ENCODE measurements around the gene SOCS3. TPM values are rescaled to one million over a fixed set of nuclear protein-coding genes. Genes with fewer than 3 reads are reported as not detected.
A peak's percentile ranks its signal among the peaks of the same experiment; 100 is the strongest.

Gene SOCS3
- total RNA-seq, 1 donor from 2014 or later, result 13.6 TPM

DNA sequence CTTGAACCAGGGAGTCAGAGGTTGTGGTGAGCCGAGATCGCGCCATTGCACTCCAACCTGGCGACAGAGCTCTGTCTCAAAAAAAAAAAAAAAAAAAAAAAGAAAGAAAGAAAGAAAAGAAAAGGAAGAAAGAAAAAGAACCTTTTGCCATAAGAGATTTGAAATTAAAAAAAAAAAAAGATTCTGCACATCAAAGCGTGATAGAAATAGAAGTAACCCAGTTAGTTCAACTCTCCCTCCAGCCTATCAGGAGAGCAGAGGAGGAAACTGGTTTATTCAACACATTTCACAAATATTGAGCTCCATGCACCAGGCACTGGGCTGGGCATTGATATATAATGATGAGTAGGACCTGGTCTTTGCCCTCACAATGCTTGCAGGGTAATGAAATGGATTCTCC, 2.4 kb upstream of the SOCS3 start:
- Mint-ChIP-seq H3K27ac (ENCODE audit: unreplicated experiment) (no peak overlapping the region), H3K4me1 (ENCODE audit: low read depth) (peaks cover 50% of the 10 kb centered on the region), H3K36me3 (ENCODE audit: low read depth) (peaks cover 8% of the 10 kb centered on the region), H3K4me3 (ENCODE audit: unreplicated experiment) (no peak overlapping the region), H3K27me3 (ENCODE audit: low read depth) (no peaks in the 10 kb centered on the region), H3K9me3 (ENCODE audit: low read depth) (no peaks in the 10 kb centered on the region)
- DNase-seq (ENCODE audit: low spot score), result no peak
- TF ChIP-seq, protein P1, sequence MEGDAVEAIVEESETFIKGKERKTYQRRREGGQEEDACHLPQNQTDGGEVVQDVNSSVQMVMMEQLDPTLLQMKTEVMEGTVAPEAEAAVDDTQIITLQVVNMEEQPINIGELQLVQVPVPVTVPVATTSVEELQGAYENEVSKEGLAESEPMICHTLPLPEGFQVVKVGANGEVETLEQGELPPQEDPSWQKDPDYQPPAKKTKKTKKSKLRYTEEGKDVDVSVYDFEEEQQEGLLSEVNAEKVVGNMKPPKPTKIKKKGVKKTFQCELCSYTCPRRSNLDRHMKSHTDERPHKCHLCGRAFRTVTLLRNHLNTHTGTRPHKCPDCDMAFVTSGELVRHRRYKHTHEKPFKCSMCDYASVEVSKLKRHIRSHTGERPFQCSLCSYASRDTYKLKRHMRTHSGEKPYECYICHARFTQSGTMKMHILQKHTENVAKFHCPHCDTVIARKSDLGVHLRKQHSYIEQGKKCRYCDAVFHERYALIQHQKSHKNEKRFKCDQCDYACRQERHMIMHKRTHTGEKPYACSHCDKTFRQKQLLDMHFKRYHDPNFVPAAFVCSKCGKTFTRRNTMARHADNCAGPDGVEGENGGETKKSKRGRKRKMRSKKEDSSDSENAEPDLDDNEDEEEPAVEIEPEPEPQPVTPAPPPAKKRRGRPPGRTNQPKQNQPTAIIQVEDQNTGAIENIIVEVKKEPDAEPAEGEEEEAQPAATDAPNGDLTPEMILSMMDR (IDR thresholded peaks at IDR 0.05), result no peak

- H3K27me3 Mint-ChIP-seq (ENCODE audit: low read depth), result no peaks in the 10 kb centered on the region
- no peak for DNase-seq (ENCODE audit: low spot score)
- H3K4me3 Mint-ChIP-seq (ENCODE audit: unreplicated experiment), result no peak overlapping the region
- TF ChIP-seq, protein P1 (IDR thresholded peaks at IDR 0.05), result no peak
- H3K36me3 Mint-ChIP-seq (ENCODE audit: low read depth), result peaks cover 11% of the 10 kb centered on the region
- H3K27ac Mint-ChIP-seq (ENCODE audit: unreplicated experiment), result no peak overlapping the region
- H3K4me1 Mint-ChIP-seq (ENCODE audit: low read depth), result peaks cover 50% of the 10 kb centered on the region
- no peaks in the 10 kb centered on the region for H3K9me3 Mint-ChIP-seq (ENCODE audit: low read depth)
These were observed 1.4 kb upstream of the SOCS3 start for GRCh38 chr17:78361225-78361701.

DNA sequence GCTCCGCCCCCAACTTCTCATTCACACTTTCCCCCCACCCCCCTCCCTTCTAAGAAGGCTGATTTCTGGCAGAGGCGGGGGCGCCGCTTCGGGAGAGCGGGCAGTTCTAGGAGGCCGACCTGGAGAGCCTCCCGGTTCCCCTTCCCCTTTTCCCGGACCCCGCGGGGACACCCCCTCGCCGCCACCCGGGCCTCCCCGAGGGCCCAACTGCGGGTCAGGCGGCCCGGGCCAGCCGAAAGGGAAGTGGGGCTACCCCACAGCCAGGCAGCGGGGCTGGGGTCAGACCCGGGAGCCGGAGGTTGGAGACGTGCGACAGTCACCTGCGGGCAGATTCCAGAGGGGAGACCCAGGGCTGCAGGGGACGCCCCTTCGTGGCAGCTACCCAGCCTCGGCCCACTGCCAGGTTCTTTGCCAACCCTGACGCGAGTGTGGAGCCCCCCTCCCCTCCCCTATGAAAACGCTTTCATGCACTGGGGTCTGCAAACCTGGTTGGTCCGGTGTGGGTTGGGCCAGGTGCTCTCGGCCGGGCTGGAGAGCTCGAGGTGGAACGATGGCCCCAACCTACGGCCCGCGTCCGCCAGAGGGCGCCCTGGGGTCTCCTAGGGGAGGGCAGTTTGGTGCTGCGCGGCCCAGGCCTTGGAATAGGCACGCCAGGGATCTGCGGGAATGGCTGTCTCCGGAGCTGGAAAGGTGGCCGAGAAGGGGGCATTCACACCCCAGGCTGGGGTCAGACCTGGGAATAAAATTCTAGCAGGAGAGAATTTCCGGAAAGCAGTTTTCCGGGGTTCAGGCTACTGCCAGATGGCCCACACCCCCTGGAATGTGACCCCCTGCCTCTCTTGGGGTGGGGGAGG, 721 bp upstream of the SOCS3 start:
- H3K4me1 Mint-ChIP-seq (ENCODE audit: low read depth), result peaks cover 50% of the 10 kb centered on the region
- peaks cover 13% of the 10 kb centered on the region for H3K36me3 Mint-ChIP-seq (ENCODE audit: low read depth)
- peak overlapping the region; percentile 65 for H3K4me3 Mint-ChIP-seq (ENCODE audit: unreplicated experiment)
- TF ChIP-seq, protein P1 (IDR thresholded peaks at IDR 0.05), result peak; percentile 95
- peak; percentile 97 for DNase-seq (ENCODE audit: low spot score)
- no peaks in the 10 kb centered on the region for H3K9me3 Mint-ChIP-seq (ENCODE audit: low read depth)
- H3K27me3 Mint-ChIP-seq (ENCODE audit: low read depth), result no peaks in the 10 kb centered on the region
- peak overlapping the region; percentile 74 for H3K27ac Mint-ChIP-seq (ENCODE audit: unreplicated experiment)

DNA sequence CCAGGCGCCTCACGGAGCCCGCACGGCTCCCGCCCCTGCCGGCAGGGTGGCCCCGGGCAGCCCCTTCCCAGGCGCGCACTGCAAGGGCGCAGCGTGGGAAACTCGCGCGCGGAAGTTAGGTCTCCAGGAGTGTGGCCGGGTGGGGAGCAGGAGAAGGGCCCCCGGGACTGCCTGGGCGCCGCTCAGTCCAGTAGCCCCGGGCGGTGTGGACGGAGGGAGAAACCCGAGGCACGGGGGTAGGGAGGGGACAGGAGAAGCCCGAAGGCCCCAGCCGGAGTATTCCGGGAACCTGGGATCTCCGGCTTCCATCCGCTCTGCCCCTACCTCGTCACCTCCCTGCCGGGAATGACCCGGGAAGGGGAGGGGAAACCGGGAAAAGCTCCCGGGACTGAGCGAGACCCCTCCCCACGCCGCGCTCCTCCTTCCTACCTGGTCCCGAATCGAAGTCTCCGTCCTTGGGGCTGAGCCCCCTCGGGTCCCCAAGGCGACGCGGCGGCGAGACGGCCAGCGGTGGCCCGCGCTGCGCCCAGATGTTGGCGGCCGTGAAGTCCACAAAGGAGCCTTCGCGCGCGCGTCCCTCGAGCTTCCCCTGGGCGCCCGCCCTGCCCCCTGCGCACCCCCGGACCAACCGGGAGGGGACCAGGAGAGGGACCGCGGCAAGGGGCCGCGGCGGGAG, 418 bp downstream of the SOCS3 start:
- Mint-ChIP-seq H3K27me3 (ENCODE audit: low read depth) (no peaks in the 10 kb centered on the region), H3K4me1 (ENCODE audit: low read depth) (peaks cover 45% of the 10 kb centered on the region), H3K36me3 (ENCODE audit: low read depth) (peaks cover 13% of the 10 kb centered on the region), H3K27ac (ENCODE audit: unreplicated experiment) (peak overlapping the region; percentile 63), H3K9me3 (ENCODE audit: low read depth) (no peaks in the 10 kb centered on the region), H3K4me3 (ENCODE audit: unreplicated experiment) (peak overlapping the region; percentile 82)
- peak; percentile 90 for DNase-seq (ENCODE audit: low spot score)
- TF ChIP-seq, protein P1 (IDR thresholded peaks at IDR 0.05), result no peak

GRCh38 chr17:78358538-78359320, 1.1 kb downstream of the SOCS3 start:
- Mint-ChIP-seq H3K9me3 (ENCODE audit: low read depth) (no peaks in the 10 kb centered on the region), H3K36me3 (ENCODE audit: low read depth) (peaks cover 13% of the 10 kb centered on the region), H3K27me3 (ENCODE audit: low read depth) (no peaks in the 10 kb centered on the region), H3K4me1 (ENCODE audit: low read depth) (peaks cover 49% of the 10 kb centered on the region), H3K27ac (ENCODE audit: unreplicated experiment) (no peak overlapping the region), H3K4me3 (ENCODE audit: unreplicated experiment) (peak overlapping the region; percentile 78)
- peak; percentile 83 for DNase-seq (ENCODE audit: low spot score)
- TF ChIP-seq, protein P1 (IDR thresholded peaks at IDR 0.05), result no peak

All from chondrocyte (in vitro differentiated cells).